Vagina (tissue), 2 donors: ENCODE results near the gene SCAI. TPM values are rescaled to one million over a fixed set of nuclear protein-coding genes. Genes with fewer than 3 reads are reported as not detected.
"Not testable (repeated sequence)": the region's sequence is repeated elsewhere in the genome, so short reads cannot be mapped to it uniquely, and the experiment has no call there.

Experiments used
- DNase-seq, 2 donors: peaks; one replicate each; pipeline ENCODE4 v3.0.0-alpha.2; 2017; ENCODE audit errors: extremely low spot score in 2 of 2
- H3K27ac ChIP-seq: fragments of 200-600 bp; sonication (generic); one replicate; pipeline ENCODE4 v1.5.1; 2019
- H3K27me3 ChIP-seq: fragments of 200-600 bp; sonication (generic); one replicate; pipeline ENCODE4 v1.5.1; 2019
- H3K36me3 ChIP-seq, 2 donors: fragments of 200-600 bp; sonication (generic); one replicate each; pipeline ENCODE4 v1.5.1; 2017 to 2019
- H3K4me1 ChIP-seq: fragments of 200-600 bp; sonication (generic); one replicate; pipeline ENCODE4 v1.5.1; 2019
- H3K4me3 ChIP-seq, 2 donors: fragments of 200-600 bp; sonication (generic); 1 replicate in 1 of 2; 2 replicates in 1 of 2; pipeline ENCODE4 v1.5.1; 2016 to 2019
- H3K9me3 ChIP-seq: fragments of 200-600 bp; sonication (generic); one replicate; pipeline ENCODE4 v1.5.1; 2019
- CTCF ChIP-seq, 3 experiments: fragments of 450-650 bp in 2 of 3; fragments of 200-600 bp in 1 of 3; sonication (generic) in 1 of 3; IDR thresholded peaks; one replicate each; pipeline ENCODE4 v1.5.1; 2017 to 2019; ENCODE audit warnings: antibody characterized with exemption in 3 of 3, mild to moderate bottlenecking in 2 of 3, moderate library complexity in 2 of 3
- POLR2A ChIP-seq, 2 donors: fragments of 450-650 bp; IDR thresholded peaks; one replicate each; pipeline ENCODE4 v1.6.1; 2017; ENCODE audit warnings: antibody characterized with exemption in 2 of 2, mild to moderate bottlenecking in 2 of 2, moderate library complexity in 2 of 2
- POLR2AphosphoS5 ChIP-seq, 2 donors: sonication (generic); formaldehyde crosslinking; IDR thresholded peaks; one replicate each; pipeline ENCODE4 v1.9.0; 2017; ENCODE audit warnings: antibody characterized with exemption in 2 of 2, mild to moderate bottlenecking in 2 of 2, low read depth in 1 of 2; ENCODE audit not compliant: insufficient read depth in 1 of 2
- intact Hi-C: fragments of 100-400 bp; cut with DNase I; formaldehyde crosslinking; loops from one replicate; pipeline ENCODE4 v1.15.1; 2023
- total RNA-seq: library from RNA; depleted of rRNA; stranded (reverse); fragments of >200 nt; gene quantifications from one replicate; pipeline ENCODE4 v1.2.3, GENCODE V29; 2016

SCAI gene
- total RNA-seq, 1 donor from 2014 or later: 15.7 TPM

GRCh38 chr9:125095821-125096443, 47.4 kb downstream of the SCAI start:
- H3K9me3 ChIP-seq: no peaks in the 10 kb centered on the region
- intact Hi-C loops: no loop called here
- no peak overlapping the region for H3K27ac ChIP-seq
- no peak for DNase-seq
- H3K36me3 ChIP-seq: no peaks in the 10 kb centered on the region
- no peaks in the 10 kb centered on the region for H3K27me3 ChIP-seq
- TF ChIP-seq POLR2A (IDR thresholded peaks at IDR 0.05) (no peak), POLR2AphosphoS5 (IDR thresholded peaks at IDR 0.05; ENCODE audit: insufficient read depth in 1 of 2, low read depth in 1 of 2) (no peak), CTCF (IDR thresholded peaks at IDR 0.05) (no peak)
- no peaks in the 10 kb centered on the region for H3K4me1 ChIP-seq
- H3K4me3 ChIP-seq: no peak overlapping the region

GRCh38 chr9:125091121-125091520, 52.2 kb downstream of the SCAI start:
- no peak for TF ChIP-seq POLR2A (IDR thresholded peaks at IDR 0.05)
- TF ChIP-seq POLR2AphosphoS5 (IDR thresholded peaks at IDR 0.05; ENCODE audit: insufficient read depth in 1 of 2, low read depth in 1 of 2): no peak
- TF ChIP-seq CTCF (IDR thresholded peaks at IDR 0.05): no peak
- peaks cover 5% of the 10 kb centered on the region for H3K4me1 ChIP-seq
- H3K27ac ChIP-seq: no peak overlapping the region
- intact Hi-C loops: no loop called here
- no peaks in the 10 kb centered on the region for H3K36me3 ChIP-seq
- no peaks in the 10 kb centered on the region for H3K27me3 ChIP-seq
- H3K9me3 ChIP-seq: no peaks in the 10 kb centered on the region
- H3K4me3 ChIP-seq: no peak overlapping the region
- no peak for DNase-seq

- TF ChIP-seq POLR2AphosphoS5 (IDR thresholded peaks at IDR 0.05; ENCODE audit: insufficient read depth in 1 of 2, low read depth in 1 of 2) (no peak), POLR2A (IDR thresholded peaks at IDR 0.05) (no peak), CTCF (IDR thresholded peaks at IDR 0.05) (no peak)
- intact Hi-C loops: no loop called here
These were observed 54.0 kb downstream of the SCAI start for GRCh38 chr9:125089331-125089730.

GRCh38 chr9:125088752-125089151, 54.6 kb downstream of the SCAI start:
- Histone ChIP-seq H3K27me3 (no peaks in the 10 kb centered on the region), H3K4me3 (no peak overlapping the region), H3K36me3 (no peaks in the 10 kb centered on the region), H3K4me1 (peaks cover 5% of the 10 kb centered on the region), H3K27ac (no peak overlapping the region), H3K9me3 (no peaks in the 10 kb centered on the region)
- intact Hi-C loops: no loop called here
- no peak for DNase-seq
- TF ChIP-seq POLR2AphosphoS5 (IDR thresholded peaks at IDR 0.05; ENCODE audit: insufficient read depth in 1 of 2, low read depth in 1 of 2): no peak

More at GRCh38 chr9:125089331-125089730, 54.0 kb downstream of the SCAI start:
- Histone ChIP-seq H3K4me3 (no peak overlapping the region), H3K27ac (no peak overlapping the region), H3K36me3 (no peaks in the 10 kb centered on the region), H3K9me3 (no peaks in the 10 kb centered on the region), H3K27me3 (no peaks in the 10 kb centered on the region), H3K4me1 (peaks cover 5% of the 10 kb centered on the region)
- no peak for DNase-seq

- H3K27ac ChIP-seq: no peak overlapping the region
- peaks cover 5% of the 10 kb centered on the region for H3K4me1 ChIP-seq
- no peaks in the 10 kb centered on the region for H3K27me3 ChIP-seq
- intact Hi-C loops: no loop called here
- TF ChIP-seq CTCF (IDR thresholded peaks at IDR 0.05) (no peak), POLR2AphosphoS5 (IDR thresholded peaks at IDR 0.05; ENCODE audit: insufficient read depth in 1 of 2, low read depth in 1 of 2) (no peak), POLR2A (IDR thresholded peaks at IDR 0.05) (no peak)
- H3K36me3 ChIP-seq: no peaks in the 10 kb centered on the region
- no peak overlapping the region for H3K4me3 ChIP-seq
- DNase-seq: no peak
- H3K9me3 ChIP-seq: no peaks in the 10 kb centered on the region
These were observed 57.4 kb downstream of the SCAI start for GRCh38 chr9:125085703-125086477.

- H3K27me3 ChIP-seq, H3K36me3 ChIP-seq, H3K4me1 ChIP-seq, H3K4me3 ChIP-seq, H3K27ac ChIP-seq, intact Hi-C loops, H3K9me3 ChIP-seq, DNase-seq: not testable (repeated sequence)
These were observed 61.1 kb downstream of the SCAI start for GRCh38 chr9:125082197-125082596.

GRCh38 chr9:125080797-125081196, 62.5 kb downstream of the SCAI start:
- H3K27ac ChIP-seq, H3K27me3 ChIP-seq, H3K4me1 ChIP-seq, H3K4me3 ChIP-seq, H3K9me3 ChIP-seq, H3K36me3 ChIP-seq, DNase-seq, intact Hi-C loops: not testable (repeated sequence)
